K562 (cell line): ENCODE data around the gene RNF207. TPM values are rescaled to one million over a fixed set of nuclear protein-coding genes. Genes with fewer than 3 reads are reported as not detected.

Experiments
- ATAC-seq: fragments of 200-7000 bp; cut with Tn5 transposase; 3 replicates; pipeline ENCODE4 v1.9.1; 2020; ENCODE audit warnings: moderate library complexity
- BruUV-seq: library from RNA; stranded (reverse); fragments of 400-500 nt; replicated peaks from 2 replicates; lab custom pipeline; 2021; lab: Mats Ljungman, UMichigan
- CTCF ChIA-PET: fragments of 300-600 bp; formaldehyde crosslinking; extraction: SDS; loops from one replicate; lab custom pipeline; 2021; ENCODE audit warnings: low intra/inter-chr PET ratio; lab: Yijun Ruan, JAX
- POLR2A ChIA-PET: fragments of 300-600, 350-650 bp; sonication (Branson Sonifier 250); formaldehyde crosslinking; extraction: SDS; loops from one replicate; lab custom pipeline; 2021; ENCODE audit warnings: antibody characterized with exemption, inconsistent platforms; lab: Yijun Ruan, JAX
- DNase-seq, 4 experiments: peaks; one replicate each; pipeline versions ENCODE4 v3.0.0 to v3.0.0-alpha.2; 2011 to 2018; ENCODE audit warnings: low spot score in 3 of 4, mixed read lengths in 3 of 4; ENCODE audit errors: extremely low read depth in 1 of 4
- FAIRE-seq: peaks from 2 replicates; lab custom pipeline; 2011; peaks lifted over from hg19 to GRCh38; lab: Jason Lieb, UNC
- H2AFZ ChIP-seq: 2 replicates; pipeline ENCODE4 v1.6.0; 2011; ENCODE audit warnings: low read depth, low read length, control low read depth, inconsistent platforms
- H3K27ac ChIP-seq: fragments of 200-600 bp; 3 replicates; pipeline ENCODE4 v1.8.0; 2011; ENCODE audit warnings: low read depth, mild to moderate bottlenecking, control low read depth, inconsistent platforms, low read length, moderate library complexity, mixed read lengths; ENCODE audit errors: extremely low read depth
- H3K27me3 ChIP-seq, 2 experiments: fragments of 300-600 bp in 1 of 2; 2 replicates in 1 of 2; 3 replicates in 1 of 2; pipeline versions ENCODE4 v1.6.0 to v1.8.0; 2011; ENCODE audit warnings: inconsistent platforms in 2 of 2, low read length in 2 of 2, mild to moderate bottlenecking in 1 of 2, mixed read lengths in 1 of 2, moderate library complexity in 1 of 2; ENCODE audit not compliant: control insufficient read depth in 2 of 2, insufficient read depth in 2 of 2
- H3K36me3 ChIP-seq: fragments of 300-600 bp; 3 replicates; pipeline ENCODE4 v1.8.0; 2011; ENCODE audit warnings: mild to moderate bottlenecking, low read length, inconsistent platforms; ENCODE audit not compliant: control insufficient read depth, insufficient read depth
- H3K4me1 ChIP-seq, 2 experiments: fragments of 200-600 bp in 1 of 2; replicated peaks in 1 of 2; 2 replicates in 1 of 2; 3 replicates in 1 of 2; pipeline versions ENCODE4 v1.5.1 to v1.8.0; 2011; ENCODE audit warnings: inconsistent platforms in 2 of 2, low read length in 2 of 2, mild to moderate bottlenecking in 1 of 2, mixed read lengths in 1 of 2, moderate library complexity in 1 of 2; ENCODE audit not compliant: control insufficient read depth in 2 of 2, insufficient read depth in 2 of 2
- H3K4me2 ChIP-seq: 2 replicates; pipeline ENCODE4 v1.6.1; 2011; ENCODE audit warnings: low read length, control low read depth, inconsistent platforms, mixed read lengths; ENCODE audit not compliant: insufficient read depth
- H3K4me3 ChIP-seq: fragments of 200-600 bp; sonication (generic), shearing (Covaris generic); 2 replicates; pipeline ENCODE4 v1.5.1; 2016; ENCODE audit warnings: control low read depth, inconsistent platforms
- H3K79me2 ChIP-seq: fragments of 200-600 bp; 3 replicates; pipeline ENCODE4 v1.8.0; 2011; ENCODE audit warnings: low read length, inconsistent platforms; ENCODE audit not compliant: control insufficient read depth, insufficient read depth
- H3K9ac ChIP-seq, 2 experiments: 2 replicates each; pipeline versions ENCODE4 v1.6.0 to v1.6.1; 2011; ENCODE audit warnings: low read depth in 2 of 2, low read length in 2 of 2, control low read depth in 1 of 2, inconsistent platforms in 1 of 2, mild to moderate bottlenecking in 1 of 2, mixed read lengths in 1 of 2; ENCODE audit not compliant: insufficient read depth in 1 of 2
- H3K9me1 ChIP-seq: one replicate; pipeline ENCODE4 v1.6.0; 2011; ENCODE audit warnings: inconsistent platforms, mild to moderate bottlenecking, low read length, moderate library complexity; ENCODE audit not compliant: control insufficient read depth, insufficient read depth
- H3K9me3 ChIP-seq: replicated peaks from 2 replicates; pipeline ENCODE4 v1.5.1; 2011; ENCODE audit warnings: low read depth, low read length, inconsistent platforms; ENCODE audit not compliant: control insufficient read depth, insufficient read depth
- H4K20me1 ChIP-seq: replicated peaks from 2 replicates; pipeline ENCODE4 v1.6.1; 2011; ENCODE audit warnings: low read length, inconsistent platforms, mixed read lengths; ENCODE audit not compliant: control insufficient read depth, insufficient read depth
- CC2D1A ChIP-seq: fragments of 450-650 bp; IDR thresholded peaks from 2 replicates; pipeline ENCODE4 v1.6.1; 2017; ENCODE audit warnings: mild to moderate bottlenecking
- DDX20 ChIP-seq: fragments of 450-650 bp; IDR thresholded peaks from 2 replicates; pipeline ENCODE4 v1.6.1; 2016; ENCODE audit warnings: missing genetic modification characterization, low read depth, mild to moderate bottlenecking, missing compliant biosample characterization, moderate library complexity
- DEAF1 ChIP-seq: fragments of 450-650 bp; formaldehyde crosslinking; IDR thresholded peaks from 2 replicates; pipeline ENCODE4 v1.4.0; 2020; ENCODE audit warnings: mild to moderate bottlenecking, moderate library complexity
- ZNF239 ChIP-seq: fragments of 250-450 bp; sonication (Bioruptor Pico); IDR thresholded peaks from 2 replicates; pipeline ENCODE4 v1.4.0; 2020; ENCODE audit warnings: mild to moderate bottlenecking
- ZNF277 ChIP-seq: fragments of 250-450 bp; sonication (Bioruptor Pico); IDR thresholded peaks from 2 replicates; pipeline ENCODE4 v1.8.0; 2022; ENCODE audit warnings: inconsistent platforms, mild to moderate bottlenecking, moderate library complexity, borderline replicate concordance
- WGBS: fragments of 100-300 bp; shearing (Covaris generic); methylation state at CpG from one replicate; pipeline ENCODE4 v1.1.6; 2016; ENCODE audit warnings: low coverage, mixed read lengths; ENCODE audit not compliant: insufficient coverage; ENCODE audit errors: missing lambda C conversion rate; 5-methylcytosine and 5-hydroxymethylcytosine counted together
- in situ Hi-C: fragments of 300-500 bp; cut with MboI; formaldehyde crosslinking; loops from 4 replicates; pipeline ENCODE4 v1.15.0; 2018; ENCODE audit warnings: inconsistent platforms, mixed read lengths
- intact Hi-C: fragments of 100-400 bp; cut with micrococcal nuclease; formaldehyde crosslinking; loops from 2 replicates; pipeline ENCODE4 v1.14.2; 2022
- polyA plus RNA-seq, 8 experiments: library from polyadenylated mRNA; depleted of rRNA in 4 of 8; stranded (reverse) in 5 of 8; unstranded in 3 of 8; fragments of >200 nt; fragmentation: Nextera tagmentation in 2 of 8; fragmentation: Illumina TruSeq in 1 of 8; extraction: Ambion mirVana in 2 of 8; extraction: Trizol in 1 of 8; gene quantifications; 2 replicates each; pipeline versions ENCODE4 v1.2.1 to v1.2.3, GENCODE V29; 2011 to 2014; ENCODE audit warnings: inconsistent platforms in 1 of 8, missing spikeins in 1 of 8
- total RNA-seq, 7 experiments: library from RNA; depleted of rRNA in 6 of 7; stranded (reverse); fragments of >200 nt in 6 of 7; fragmentation: Illumina TruSeq in 2 of 7; extraction: Trizol in 2 of 7; gene quantifications; 2 replicates each; pipeline versions ENCODE4 v1.2.1 to v1.2.3, GENCODE V29; 2011 to 2021; ENCODE audit warnings: low replicate concordance in 1 of 7

RNF207 gene
- total and polyA plus RNA-seq, 9 of the 15 experiments (the other 6 are each of a cell fraction or from before 2014, with no cell fraction given) = 2.7 to 30.6 (median 12.9) TPM

- ATAC-seq (no peak), DNase-seq (no peak), FAIRE-seq (no peak)
- Histone ChIP-seq H3K4me2 (no peak overlapping the region), H2AFZ (no peak overlapping the region), H3K4me3 (no peak overlapping the region), H3K27ac (no peak overlapping the region), H3K9ac (no peak overlapping the region), H4K20me1 (peaks cover 42% of the 10 kb centered on the region), H3K9me1 (no peaks in the 10 kb centered on the region), H3K36me3 (no peaks in the 10 kb centered on the region), H3K27me3 (peaks cover 31 to 62% of the 10 kb centered on the region in 2 experiments), H3K79me2 (no peaks in the 10 kb centered on the region), H3K4me1 (peaks cover 0 to 33% of the 10 kb centered on the region in 2 experiments; a peak in 2 of 5 replicates), H3K9me3 (no peaks in the 10 kb centered on the region)
- no peak for TF ChIP-seq DDX20 (tag)
- TF ChIP-seq ZNF277 (CRISPR knock-in tag) = no peak
- no peak for TF ChIP-seq DEAF1 (CRISPR knock-in tag)
- TF ChIP-seq ZNF239 (CRISPR knock-in tag) = no peak
- TF ChIP-seq CC2D1A = no peak
- in situ Hi-C loops (no loop called here), intact Hi-C loops (no loop called here)
- POLR2A ChIA-PET = interaction anchor here (0.6 kb wide), 1 partner anchor 39 kb away, joined by 4 read pairs; no protein-coding TSS in a partner anchor
- CTCF ChIA-PET = interaction anchor here (0.6 kb wide), 1 partner anchor 284 kb away, joined by 4 read pairs; no protein-coding TSS in a partner anchor
- 12% methylated on average over 16 of the region's 16 CpGs for WGBS
- BruUV-seq = no TSS peak
These were observed 35.7 kb upstream of the RNF207 start for GRCh38 chr1:6170116-6170741.
